Measurements from ENCODE around the gene HPCA. TPM values are rescaled to one million over a fixed set of nuclear protein-coding genes. Genes with fewer than 3 reads are reported as not detected.

Gene HPCA
- total and polyA plus RNA-seq, 2 donors (not counting 3 experiments of a cell fraction or from before 2014, with no cell fraction given): not detected

DNA sequence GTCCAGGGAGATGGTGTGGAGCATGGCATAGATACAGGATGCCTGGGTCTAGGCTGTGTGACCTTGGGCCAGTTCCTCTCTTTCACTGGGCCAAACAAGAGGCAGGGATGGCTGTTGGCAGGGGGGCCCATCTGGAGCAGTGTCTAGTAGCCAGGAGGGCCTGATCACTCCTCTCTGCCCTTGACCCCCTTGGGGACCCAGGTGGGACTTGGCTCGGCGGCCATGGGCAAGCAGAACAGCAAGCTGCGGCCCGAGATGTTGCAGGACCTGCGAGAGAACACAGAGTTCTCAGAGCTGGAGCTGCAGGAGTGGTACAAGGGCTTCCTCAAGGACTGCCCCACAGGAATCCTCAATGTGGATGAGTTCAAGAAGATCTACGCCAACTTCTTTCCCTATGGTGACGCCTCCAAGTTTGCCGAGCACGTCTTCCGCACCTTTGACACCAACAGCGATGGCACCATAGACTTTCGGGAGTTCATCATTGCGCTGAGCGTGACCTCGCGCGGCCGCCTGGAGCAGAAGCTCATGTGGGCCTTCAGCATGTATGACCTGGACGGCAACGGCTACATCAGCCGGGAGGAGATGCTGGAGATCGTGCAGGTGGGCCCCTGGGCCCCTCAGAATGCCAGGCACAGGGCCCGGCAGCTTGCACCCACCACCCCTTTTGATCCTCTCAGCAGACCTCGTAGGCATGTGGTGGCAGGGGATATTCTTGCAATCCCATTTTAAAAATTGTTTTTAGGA, 2.6 kb downstream of the HPCA start:
- Histone ChIP-seq H3K4me1 (ENCODE audit: control insufficient read depth, extremely low read depth, insufficient read depth, low read length) (no peaks in the 10 kb centered on the region), H3K9me3 (replicated peaks; ENCODE audit: control insufficient read depth, insufficient read depth, low read length) (no peaks in the 10 kb centered on the region), H3K36me3 (ENCODE audit: control insufficient read depth in 2 of 2, extremely low read depth in 1 of 2, insufficient read depth in 2 of 2, low read length in 2 of 2) (no peaks in the 10 kb centered on the region), H4K20me1 (replicated peaks; ENCODE audit: control insufficient read depth, extremely low read depth, insufficient read depth, low read length) (no peaks in the 10 kb centered on the region), H3K9me1 (replicated peaks; ENCODE audit: control insufficient read depth, extremely low read depth, insufficient read depth, low read length) (no peaks in the 10 kb centered on the region), H2AFZ (ENCODE audit: low read depth, low read length) (no peak overlapping the region), H3K27me3 (ENCODE audit: control insufficient read depth in 2 of 2, insufficient read depth in 2 of 2, low read length in 2 of 2) (peaks cover 25 to 32% of the 10 kb centered on the region in 2 experiments), H3K27ac (ENCODE audit: insufficient read depth, low read depth, low read length) (no peak overlapping the region), H3K79me2 (ENCODE audit: control insufficient read depth, insufficient read depth, low read length) (no peaks in the 10 kb centered on the region), H3K9ac (replicated peaks; ENCODE audit: extremely low read depth, insufficient read depth, low read length) (no peak overlapping the region), H3K4me2 (ENCODE audit: insufficient read depth, low read length) (no peak overlapping the region), H3K4me3 (replicated peaks in 1 of 3; ENCODE audit: insufficient read depth in 1 of 3, low read depth in 1 of 3, low read length in 3 of 3) (no peak overlapping the region)
- no peak for DNase-seq (ENCODE audit: low read depth, low spot score)
- ChIA-PET POLR2A (no interaction called here), CTCF (interaction anchor here (0.8 to 5.7 kb wide), 4 partner anchors 8 to 17 kb away, joined by 3 to 51 read pairs (median 16); no protein-coding TSS in a partner anchor)
- intact Hi-C loops (cut with micrococcal nuclease): no loop called here
- TF ChIP-seq CTCF (IDR thresholded peaks at IDR 0.05; ENCODE audit: extremely low read depth in 1 of 2, insufficient read depth in 1 of 2, low read depth in 1 of 2, low read length in 2 of 2) (no peak), FOS (IDR thresholded peaks at IDR 0.05; ENCODE audit: borderline replicate concordance, insufficient read depth, low read length) (no peak), MYC (IDR thresholded peaks at IDR 0.05; ENCODE audit: low read depth, low read length) (no peak), POLR2AphosphoS5 (IDR thresholded peaks at IDR 0.05; ENCODE audit: insufficient read depth, low read depth, low read length) (no peak), EZH2 (IDR thresholded peaks at IDR 0.05; ENCODE audit: borderline replicate concordance, low read depth, low read length, severe bottlenecking) (no peak), GATA2 (IDR thresholded peaks at IDR 0.05; ENCODE audit: insufficient read depth, insufficient read length, low read depth, low read length) (no peak), POLR2A (IDR thresholded peaks at IDR 0.05; ENCODE audit: low read depth, low read length) (no peak), JUN (IDR thresholded peaks at IDR 0.05; ENCODE audit: borderline replicate concordance, insufficient read depth, insufficient read length, low read depth) (no peak), MAX (IDR thresholded peaks at IDR 0.05; ENCODE audit: insufficient read depth, insufficient read length) (no peak)
- FAIRE-seq: no peak
- dilution Hi-C loops (cut with MboI; ENCODE audit: extremely low pct_ligation_motif_present, low sequenced_read_pairs): no loop called here
- BruUV-seq (replicated peaks): no TSS peak

All from endothelial cell of umbilical vein (primary cell).